ENCODE results near the gene LYG2.

GRCh38 chr2:99285526-99285925 lies 30.1 kb upstream of the LYG2 start:
- no peak for TF ChIP-seq ZNF670 (tag by site-specific recombination; IDR thresholded peaks at IDR 0.05; ENCODE audit: low read depth)
- TF ChIP-seq, protein P1, sequence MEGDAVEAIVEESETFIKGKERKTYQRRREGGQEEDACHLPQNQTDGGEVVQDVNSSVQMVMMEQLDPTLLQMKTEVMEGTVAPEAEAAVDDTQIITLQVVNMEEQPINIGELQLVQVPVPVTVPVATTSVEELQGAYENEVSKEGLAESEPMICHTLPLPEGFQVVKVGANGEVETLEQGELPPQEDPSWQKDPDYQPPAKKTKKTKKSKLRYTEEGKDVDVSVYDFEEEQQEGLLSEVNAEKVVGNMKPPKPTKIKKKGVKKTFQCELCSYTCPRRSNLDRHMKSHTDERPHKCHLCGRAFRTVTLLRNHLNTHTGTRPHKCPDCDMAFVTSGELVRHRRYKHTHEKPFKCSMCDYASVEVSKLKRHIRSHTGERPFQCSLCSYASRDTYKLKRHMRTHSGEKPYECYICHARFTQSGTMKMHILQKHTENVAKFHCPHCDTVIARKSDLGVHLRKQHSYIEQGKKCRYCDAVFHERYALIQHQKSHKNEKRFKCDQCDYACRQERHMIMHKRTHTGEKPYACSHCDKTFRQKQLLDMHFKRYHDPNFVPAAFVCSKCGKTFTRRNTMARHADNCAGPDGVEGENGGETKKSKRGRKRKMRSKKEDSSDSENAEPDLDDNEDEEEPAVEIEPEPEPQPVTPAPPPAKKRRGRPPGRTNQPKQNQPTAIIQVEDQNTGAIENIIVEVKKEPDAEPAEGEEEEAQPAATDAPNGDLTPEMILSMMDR (tag by site-specific recombination; IDR thresholded peaks at IDR 0.05) = no peak
- TF ChIP-seq, protein P2, sequence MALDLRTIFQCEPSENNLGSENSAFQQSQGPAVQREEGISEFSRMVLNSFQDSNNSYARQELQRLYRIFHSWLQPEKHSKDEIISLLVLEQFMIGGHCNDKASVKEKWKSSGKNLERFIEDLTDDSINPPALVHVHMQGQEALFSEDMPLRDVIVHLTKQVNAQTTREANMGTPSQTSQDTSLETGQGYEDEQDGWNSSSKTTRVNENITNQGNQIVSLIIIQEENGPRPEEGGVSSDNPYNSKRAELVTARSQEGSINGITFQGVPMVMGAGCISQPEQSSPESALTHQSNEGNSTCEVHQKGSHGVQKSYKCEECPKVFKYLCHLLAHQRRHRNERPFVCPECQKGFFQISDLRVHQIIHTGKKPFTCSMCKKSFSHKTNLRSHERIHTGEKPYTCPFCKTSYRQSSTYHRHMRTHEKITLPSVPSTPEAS (tag by site-specific recombination; IDR thresholded peaks at IDR 0.05) = no peak
- no peak for TF ChIP-seq ZNF792 (tag by site-specific recombination; IDR thresholded peaks at IDR 0.05)
- TF ChIP-seq, protein P3, sequence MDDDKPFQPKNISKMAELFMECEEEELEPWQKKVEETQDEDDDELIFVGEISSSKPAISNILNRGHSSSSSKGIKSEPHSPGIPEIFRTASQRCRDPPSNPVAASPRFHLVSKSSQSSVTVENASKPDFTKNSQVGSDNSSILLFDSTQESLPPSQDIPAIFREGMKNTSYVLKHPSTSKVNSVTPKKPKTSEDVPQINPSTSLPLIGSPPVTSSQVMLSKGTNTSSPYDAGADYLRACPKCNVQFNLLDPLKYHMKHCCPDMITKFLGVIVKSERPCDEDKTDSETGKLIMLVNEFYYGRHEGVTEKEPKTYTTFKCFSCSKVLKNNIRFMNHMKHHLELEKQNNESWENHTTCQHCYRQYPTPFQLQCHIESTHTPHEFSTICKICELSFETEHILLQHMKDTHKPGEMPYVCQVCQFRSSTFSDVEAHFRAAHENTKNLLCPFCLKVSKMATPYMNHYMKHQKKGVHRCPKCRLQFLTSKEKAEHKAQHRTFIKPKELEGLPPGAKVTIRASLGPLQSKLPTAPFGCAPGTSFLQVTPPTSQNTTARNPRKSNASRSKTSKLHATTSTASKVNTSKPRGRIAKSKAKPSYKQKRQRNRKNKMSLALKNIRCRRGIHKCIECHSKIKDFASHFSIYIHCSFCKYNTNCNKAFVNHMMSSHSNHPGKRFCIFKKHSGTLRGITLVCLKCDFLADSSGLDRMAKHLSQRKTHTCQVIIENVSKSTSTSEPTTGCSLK (tag by site-specific recombination; IDR thresholded peaks at IDR 0.05) = no peak
- TF ChIP-seq ZNF138 (tag by site-specific recombination; IDR thresholded peaks at IDR 0.05; ENCODE audit: borderline replicate concordance) = no peak

Measured in HEK293 (cell line).